OCI-LY3 (cell line): Measurements from ENCODE around the gene RAB3GAP2.

Source experiments
- CTCF ChIP-seq: fragments of 200-600, 300-600 bp; sonication (generic); IDR thresholded peaks from 2 replicates; pipeline ENCODE4 v1.5.1; 2014; ENCODE audit warnings: antibody characterized with exemption, low read length, low read depth
- EZH2phosphoT487 ChIP-seq: fragments of 200-600 bp; shearing (Covaris generic); IDR thresholded peaks from 2 replicates; pipeline ENCODE4 v1.6.1; 2018; ENCODE audit warnings: antibody characterized with exemption, mixed run types, low read depth

- TF ChIP-seq CTCF (no peak), EZH2phosphoT487 (no peak)
These were observed 11.4 kb upstream of the RAB3GAP2 start for GRCh38 chr1:220283625-220284024.
